ENCODE data around the gene SPX. TPM values are rescaled to one million over a fixed set of nuclear protein-coding genes. Genes with fewer than 3 reads are reported as not detected.

The SPX gene
- total RNA-seq, 1 experiment from 2014 or later: not detected

- DNase-seq (ENCODE audit: low spot score): no peak
Observed at GRCh38 chr12:21538061-21538653, 12.1 kb downstream of the SPX start.

GRCh38 chr12:21539797-21540196, 13.7 kb downstream of the SPX start:
- no peak for DNase-seq (ENCODE audit: low spot score)

GRCh38 chr12:21541773-21542172, 15.7 kb downstream of the SPX start:
- DNase-seq (ENCODE audit: low spot score): no peak

GRCh38 chr12:21542403-21542802, 16.3 kb downstream of the SPX start:
- DNase-seq (ENCODE audit: low spot score): no peak

GRCh38 chr12:21543151-21543550, 17.1 kb downstream of the SPX start:
- DNase-seq (ENCODE audit: low spot score): no peak

GRCh38 chr12:21545557-21545956, 19.5 kb downstream of the SPX start:
- DNase-seq (ENCODE audit: low spot score): no peak

- DNase-seq (ENCODE audit: low spot score): no peak
Observed at GRCh38 chr12:21546716-21547115, 20.6 kb downstream of the SPX start.

- DNase-seq (ENCODE audit: low spot score): no peak
Observed at GRCh38 chr12:21547437-21547836, 21.3 kb downstream of the SPX start.

- no peak for DNase-seq (ENCODE audit: low spot score)
Observed at GRCh38 chr12:21551841-21552465, 25.9 kb downstream of the SPX start.

GRCh38 chr12:21552635-21553328, 26.7 kb downstream of the SPX start:
- DNase-seq (ENCODE audit: low spot score): no peak

- no peak for DNase-seq (ENCODE audit: low spot score)
Observed at GRCh38 chr12:21553329-21553675, 27.2 kb downstream of the SPX start.

- no peak for DNase-seq (ENCODE audit: low spot score)
Observed at GRCh38 chr12:21558100-21558679, 32.1 kb downstream of the SPX start.

- DNase-seq (ENCODE audit: low spot score): no peak
Observed at GRCh38 chr12:21559855-21560569, 33.9 kb downstream of the SPX start.

- DNase-seq (ENCODE audit: low spot score): no peak
Observed at GRCh38 chr12:21561158-21561557, 35.1 kb downstream of the SPX start.

- no peak for DNase-seq (ENCODE audit: low spot score)
Observed at GRCh38 chr12:21562859-21563258, 36.8 kb downstream of the SPX start.

- DNase-seq (ENCODE audit: low spot score): no peak
Observed at GRCh38 chr12:21566223-21566906, 40.3 kb downstream of the SPX start.

GRCh38 chr12:21566907-21567394, 40.9 kb downstream of the SPX start:
- no peak for DNase-seq (ENCODE audit: low spot score)

- no peak for DNase-seq (ENCODE audit: low spot score)
Observed at GRCh38 chr12:21568115-21568514, 42.0 kb downstream of the SPX start.

- DNase-seq (ENCODE audit: low spot score): no peak
Observed at GRCh38 chr12:21571046-21571445, 45.0 kb downstream of the SPX start.

- DNase-seq (ENCODE audit: low spot score): no peak
Observed at GRCh38 chr12:21573733-21574358, 47.8 kb downstream of the SPX start.

- DNase-seq (ENCODE audit: low spot score): no peak
Observed at GRCh38 chr12:21576431-21576830, 50.3 kb downstream of the SPX start.
